HG02840 (cell line): ENCODE results near the gene PHF2.

ENCODE experiments used
- ATAC-seq: cut with Tn5 transposase; IDR thresholded peaks from one replicate; pipeline ENCODE4 v1.9.1; 2021; ENCODE audit warnings: mild to moderate bottlenecking, moderate library complexity, moderate number of reproducible peaks; ENCODE audit not compliant: unreplicated experiment, low FRiP score

Gene PHF2

DNA sequence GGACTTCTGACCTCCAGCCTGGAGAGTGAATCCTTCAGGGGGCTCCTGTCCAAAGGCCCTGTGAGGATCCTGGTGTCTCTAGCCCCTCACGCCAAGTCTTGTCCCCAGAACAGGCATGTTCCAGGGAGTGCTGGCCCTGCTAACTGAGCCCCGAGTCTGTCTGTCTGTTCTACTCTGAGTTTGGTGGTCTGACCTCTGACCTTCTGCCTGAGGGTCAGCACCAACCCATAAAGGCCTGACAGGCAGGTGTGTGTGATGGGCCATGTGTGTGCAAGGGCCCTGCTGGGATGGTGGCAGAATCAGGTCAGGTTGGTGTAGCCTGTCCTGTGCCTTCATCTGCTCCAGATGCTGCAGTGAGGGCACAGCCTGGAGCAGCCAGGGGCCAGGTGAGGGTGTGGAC is 46.3 kb downstream of the PHF2 start:
- ATAC-seq = no peak

DNA sequence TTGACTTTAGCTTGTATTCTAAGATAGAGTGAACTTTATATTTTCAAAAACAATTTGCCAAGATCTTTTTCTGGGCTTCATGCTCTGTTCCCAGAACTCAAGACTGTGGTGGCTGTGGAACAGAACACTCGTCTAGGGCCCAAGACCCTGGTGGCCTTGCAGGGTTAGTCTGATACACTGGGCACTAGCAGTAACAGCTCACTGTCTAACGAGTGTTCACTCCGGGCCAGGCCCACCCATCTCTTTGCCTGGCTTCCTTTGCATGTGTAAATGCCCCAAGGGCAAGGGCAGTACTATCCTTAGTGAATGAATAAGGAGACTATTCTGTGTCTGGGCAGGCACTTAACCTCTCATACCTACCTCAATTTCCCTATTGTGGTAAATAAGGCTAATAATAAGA is 47.4 kb downstream of the PHF2 start:
- ATAC-seq = no peak

DNA sequence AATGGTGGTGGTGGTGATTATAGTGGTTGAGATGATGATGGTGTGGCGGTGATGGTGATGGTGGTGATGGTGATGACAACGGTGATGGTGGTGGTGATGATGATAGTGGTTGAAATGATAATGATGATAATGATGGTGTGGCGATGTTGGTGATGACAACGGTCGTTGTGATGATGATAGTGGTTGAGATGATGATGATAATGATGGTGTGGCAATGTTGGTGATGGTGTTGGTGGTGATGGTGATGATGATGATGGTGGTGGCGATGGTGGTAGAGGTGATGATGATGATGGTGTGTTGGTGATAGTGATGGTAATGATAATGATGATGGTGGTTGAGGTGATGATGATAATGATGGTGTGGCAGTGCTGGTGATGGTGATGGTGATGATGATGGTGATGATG is 48.0 kb downstream of the PHF2 start:
- no peak for ATAC-seq

DNA sequence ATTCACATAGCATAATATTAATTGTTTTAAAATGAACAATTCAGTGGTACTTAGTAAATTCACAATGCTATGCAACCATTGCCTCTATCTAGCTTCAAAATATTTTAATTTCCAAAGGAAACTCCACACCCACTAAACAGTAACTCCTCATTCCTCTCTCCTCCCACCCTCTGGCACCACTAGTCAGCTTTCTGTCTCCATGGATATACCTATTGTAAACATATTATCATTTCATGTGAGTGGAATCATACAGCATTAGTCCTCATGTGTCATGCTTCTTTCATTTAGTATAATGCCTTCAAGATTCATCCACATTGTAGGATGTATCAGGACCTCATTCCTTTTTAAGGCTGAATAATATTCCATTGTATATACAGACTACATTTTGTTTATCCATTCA is 48.6 kb downstream of the PHF2 start:
- ATAC-seq = no peak

DNA sequence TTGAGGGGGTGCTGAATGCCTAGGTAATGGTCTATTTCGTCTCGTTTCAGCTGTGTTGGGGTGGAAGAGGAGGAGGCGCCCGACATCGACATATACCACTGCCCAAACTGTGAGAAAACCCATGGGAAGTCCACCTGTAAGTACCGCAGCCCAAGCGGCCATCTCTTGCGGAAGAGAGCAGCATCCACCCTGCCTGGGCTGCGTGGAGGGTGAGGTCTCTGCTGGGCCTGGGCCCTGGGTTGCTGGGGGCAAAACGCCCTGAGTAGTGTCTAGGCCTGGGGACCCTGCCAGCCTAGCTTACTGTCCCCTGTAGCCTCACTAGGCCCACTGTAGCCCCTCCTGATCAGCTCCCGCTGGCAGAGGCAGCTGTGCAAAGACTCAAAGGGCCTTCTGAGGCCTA is 53.5 kb downstream of the PHF2 start:
- ATAC-seq = no peak

DNA sequence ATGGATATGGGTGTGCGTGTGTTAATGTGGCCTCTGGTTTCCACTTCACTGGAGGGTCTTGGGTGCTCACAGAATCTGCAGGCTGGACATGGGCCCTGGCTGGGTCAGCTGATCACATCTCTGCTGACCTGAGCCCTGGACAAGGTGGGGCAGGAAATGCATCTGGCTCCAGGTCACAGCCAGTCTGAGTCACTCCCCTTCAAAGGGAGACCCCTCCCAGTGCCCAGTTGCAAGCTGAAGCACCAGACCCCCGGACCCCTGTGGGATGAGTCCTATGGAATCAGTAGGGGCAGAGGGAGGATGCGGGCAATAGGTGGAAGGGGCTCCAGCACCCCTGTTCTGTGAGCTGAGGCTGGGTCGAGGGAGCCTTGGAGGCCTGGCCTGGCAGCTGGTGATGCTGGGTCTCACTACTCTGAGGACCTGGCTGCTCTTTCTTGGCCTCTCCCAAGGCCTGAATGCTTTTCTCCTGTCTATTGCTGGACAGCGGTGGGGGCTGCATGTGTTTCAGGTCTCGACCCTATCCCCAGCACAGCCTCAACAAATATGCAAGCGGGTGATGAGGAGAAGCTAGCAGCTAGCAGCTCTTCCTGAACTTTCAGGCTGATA is 54.5 kb downstream of the PHF2 start:
- ATAC-seq = no peak

DNA sequence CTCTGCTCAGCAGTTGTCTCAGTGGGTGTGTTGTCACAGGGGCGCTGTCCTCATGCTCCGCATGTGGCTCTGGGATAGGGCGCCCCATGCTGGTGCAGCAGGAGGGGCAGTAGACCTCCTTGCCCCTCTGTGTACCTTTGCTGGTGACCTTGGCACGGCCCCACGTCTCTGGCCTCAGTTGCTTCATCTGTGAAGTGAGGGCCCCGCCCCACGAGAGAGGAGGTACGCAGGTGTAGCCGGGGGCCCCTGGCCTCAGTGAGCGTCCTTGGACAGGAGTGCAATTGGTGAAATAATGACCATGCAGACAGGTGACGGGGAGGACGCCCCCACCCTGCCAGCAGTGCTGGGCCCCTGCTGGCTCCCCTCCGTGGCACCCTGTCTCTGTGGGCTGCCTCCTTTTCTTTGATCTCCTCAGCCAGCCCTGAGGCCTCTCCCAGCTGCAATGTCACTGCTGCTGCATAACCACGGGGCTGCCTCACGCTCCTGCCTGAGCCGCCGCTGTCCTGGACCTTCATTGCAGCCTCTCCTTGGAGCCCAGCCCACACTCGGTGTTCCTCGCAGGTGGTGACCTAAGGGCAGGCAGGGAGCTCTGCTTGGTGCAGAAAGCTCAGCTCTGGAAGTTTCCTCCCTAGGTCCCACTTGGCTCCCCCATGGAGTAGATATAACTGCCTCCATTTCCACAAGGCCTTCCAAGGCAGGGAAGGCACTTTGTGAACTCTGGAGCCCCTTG is 57.3 kb downstream of the PHF2 start:
- ATAC-seq = no peak

DNA sequence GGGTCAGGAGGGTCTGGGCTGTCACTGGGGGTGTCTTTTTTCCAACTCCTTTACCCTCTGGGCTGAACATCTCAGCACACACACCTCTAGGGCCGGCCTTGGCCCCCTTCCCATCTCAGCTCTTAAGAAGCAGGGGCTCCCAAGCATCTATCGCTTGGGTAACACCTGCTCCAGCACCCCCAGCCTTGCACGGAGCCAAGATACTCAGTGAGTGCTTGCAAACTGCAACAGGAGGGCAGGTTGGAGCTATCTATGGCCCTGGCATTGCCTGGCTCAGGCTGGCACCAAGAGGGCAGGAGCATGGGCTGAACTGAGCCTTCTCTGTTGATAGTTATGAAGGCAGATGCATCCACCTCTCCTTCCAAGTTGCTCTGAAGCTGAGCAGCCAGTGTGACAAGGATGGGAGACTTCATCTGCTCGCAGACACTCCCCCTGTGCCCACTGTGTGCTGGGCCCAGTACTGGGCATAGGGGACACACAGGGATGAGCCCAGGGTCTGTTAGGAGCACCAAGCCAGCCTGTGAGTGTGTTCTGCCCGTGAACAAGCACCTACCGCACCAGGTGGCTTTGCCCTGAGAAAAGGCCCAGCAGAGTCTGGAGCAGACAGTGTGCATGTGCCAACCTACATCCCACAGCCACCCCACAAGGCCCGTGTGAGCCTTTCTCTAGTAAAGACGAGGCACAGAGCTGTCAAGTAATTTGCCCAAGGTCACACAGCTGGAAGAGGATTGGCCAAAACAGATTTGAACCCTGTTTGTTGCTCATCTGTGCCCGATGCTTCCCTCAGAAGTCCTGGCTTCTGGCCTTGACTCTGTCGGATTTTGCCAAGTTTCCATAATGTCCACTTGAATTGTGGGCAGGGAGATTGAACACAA is 58.2 kb downstream of the PHF2 start:
- no peak for ATAC-seq

DNA sequence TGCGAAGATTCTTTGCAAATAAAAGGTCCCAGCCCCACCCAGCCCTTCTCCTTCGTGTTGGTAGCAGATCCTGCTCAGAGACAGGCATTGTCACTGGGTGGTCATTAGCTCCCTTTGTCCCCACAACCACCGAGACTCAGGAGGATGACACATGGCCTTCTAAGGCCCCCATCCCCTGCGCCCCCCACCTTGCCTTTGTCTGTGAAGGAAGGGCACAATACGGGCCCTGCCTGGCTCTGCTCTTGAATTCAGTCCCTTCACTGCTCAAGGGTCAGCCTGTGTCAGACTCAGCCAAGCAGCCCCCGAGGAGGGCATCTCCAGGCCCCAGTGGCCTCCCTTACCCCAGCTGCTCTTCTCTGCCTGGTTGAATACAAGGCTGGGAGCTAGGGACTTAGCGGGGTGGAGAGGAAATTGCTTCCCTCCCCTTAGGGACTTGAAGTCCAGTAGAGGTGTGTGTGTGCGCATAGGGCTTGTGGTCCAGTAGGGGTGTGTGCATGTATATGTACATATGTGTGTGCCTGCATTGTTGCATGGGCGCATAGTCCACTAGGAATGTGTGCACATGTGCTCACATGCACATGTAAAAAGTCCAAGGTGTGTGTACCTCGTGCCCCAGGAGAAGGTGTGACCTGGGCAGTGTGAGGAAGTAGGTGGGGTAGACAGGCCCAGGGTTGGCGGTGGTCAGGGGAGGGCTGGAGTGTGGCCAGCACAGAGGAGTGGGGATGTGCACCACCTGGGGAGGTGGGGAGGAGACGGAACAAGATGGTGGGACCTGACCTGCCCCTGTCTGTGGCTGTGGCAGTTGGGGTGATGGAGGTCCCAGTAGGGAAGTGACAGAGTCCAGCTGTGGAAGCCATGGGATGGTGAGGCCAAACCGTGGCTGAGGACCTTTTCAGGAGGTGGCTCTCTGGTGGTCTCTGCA is 59.1 kb downstream of the PHF2 start:
- ATAC-seq = no peak

DNA sequence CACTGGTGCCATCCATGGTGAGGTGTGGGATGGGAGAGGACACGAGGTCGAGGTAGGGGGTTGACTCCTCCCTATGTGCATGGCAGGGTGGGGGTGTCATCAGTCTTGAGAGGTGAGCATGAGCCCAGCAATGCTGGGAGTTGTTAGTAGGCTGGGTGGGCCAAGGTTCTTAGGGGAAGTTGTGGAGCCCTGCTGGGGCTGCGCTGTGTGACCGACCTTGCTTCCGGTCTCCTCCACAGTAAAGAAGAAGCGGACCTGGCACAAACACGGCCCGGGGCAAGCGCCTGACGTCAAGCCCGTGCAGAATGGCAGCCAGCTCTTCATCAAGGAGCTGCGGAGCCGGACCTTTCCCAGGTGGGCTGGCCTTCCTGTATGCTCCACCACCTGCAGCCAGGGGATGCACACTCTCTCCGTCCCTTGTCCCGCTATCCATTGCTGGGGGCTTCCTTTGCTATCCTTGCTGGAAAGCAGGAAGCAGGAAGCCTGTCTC is 59.8 kb downstream of the PHF2 start:
- ATAC-seq = no peak

DNA sequence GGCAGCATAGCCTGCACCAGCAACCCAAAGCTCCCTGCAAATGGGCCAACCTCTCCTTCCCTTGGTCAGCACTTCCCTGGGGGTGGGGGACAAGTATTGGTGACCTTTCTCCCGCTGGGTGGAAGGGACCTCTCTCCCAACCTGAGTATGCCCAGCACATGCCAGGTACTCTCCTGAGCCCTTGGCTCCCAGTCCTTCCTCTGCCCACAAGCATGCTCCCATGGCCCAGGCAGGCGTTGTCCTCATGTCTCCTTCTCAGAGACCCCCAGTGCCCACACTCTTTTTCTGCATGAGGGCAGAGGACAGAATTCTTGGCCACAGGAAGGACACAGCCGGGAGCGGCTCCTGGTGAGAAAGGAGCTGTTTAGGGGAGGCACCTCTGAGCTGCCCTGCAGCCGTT is 60.3 kb downstream of the PHF2 start:
- no peak for ATAC-seq

DNA sequence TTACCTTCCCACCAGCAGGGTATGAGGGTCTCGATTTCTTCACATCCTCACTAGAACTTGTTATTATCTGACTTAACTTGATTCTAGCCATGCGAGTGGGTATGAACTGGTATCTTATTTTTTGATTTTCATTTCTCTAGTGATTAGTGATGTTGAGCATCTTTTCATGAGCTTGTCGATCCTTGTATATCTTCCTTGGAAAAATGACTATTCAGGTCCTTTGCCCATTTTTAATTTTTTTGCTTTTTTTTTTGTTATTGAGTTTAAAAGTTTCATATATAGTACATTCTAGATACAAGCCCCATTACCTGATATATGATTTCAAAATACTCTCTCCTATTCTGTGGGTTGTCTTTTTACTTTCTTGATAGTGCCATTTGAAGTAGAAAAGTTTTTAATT is 61.5 kb downstream of the PHF2 start:
- no peak for ATAC-seq

DNA sequence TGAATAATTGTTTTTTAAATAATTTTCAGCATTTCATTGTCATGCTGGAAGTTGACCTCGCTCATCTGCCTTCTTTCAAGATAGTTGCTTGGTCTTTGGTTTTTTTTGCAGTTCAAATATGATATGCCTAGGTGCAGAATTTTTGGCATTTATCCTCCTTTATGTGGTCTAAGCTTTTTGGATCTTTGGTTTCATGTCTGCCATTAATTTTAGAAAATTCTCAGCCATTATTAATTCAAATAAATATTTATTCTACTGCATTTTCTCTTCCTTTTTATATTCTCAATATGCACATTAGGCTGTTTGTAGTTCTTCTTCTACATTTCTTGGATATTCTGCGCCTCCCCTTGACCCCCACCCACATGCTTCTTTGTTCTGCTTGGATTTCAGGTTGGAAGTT is 63.6 kb downstream of the PHF2 start:
- no peak for ATAC-seq

DNA sequence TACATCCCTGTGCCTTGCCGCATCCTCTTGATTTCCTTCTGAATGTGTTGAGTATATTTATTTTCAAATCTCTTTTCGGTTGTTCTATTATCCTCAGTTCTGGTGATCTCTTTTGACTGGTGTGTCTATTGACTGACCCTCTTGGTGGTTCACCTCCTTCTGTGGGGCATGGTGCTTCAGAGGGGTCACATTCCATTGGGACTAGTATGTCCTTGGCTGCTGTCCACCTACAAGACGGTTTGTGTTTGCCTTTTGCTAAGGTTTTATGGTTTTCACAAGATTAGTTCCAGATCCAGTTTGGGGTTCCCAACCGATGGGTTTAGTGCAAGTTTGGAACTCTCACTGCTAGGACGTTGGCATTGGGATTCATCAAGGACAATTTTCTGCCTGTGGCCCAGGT is 66.6 kb downstream of the PHF2 start:
- no peak for ATAC-seq

DNA sequence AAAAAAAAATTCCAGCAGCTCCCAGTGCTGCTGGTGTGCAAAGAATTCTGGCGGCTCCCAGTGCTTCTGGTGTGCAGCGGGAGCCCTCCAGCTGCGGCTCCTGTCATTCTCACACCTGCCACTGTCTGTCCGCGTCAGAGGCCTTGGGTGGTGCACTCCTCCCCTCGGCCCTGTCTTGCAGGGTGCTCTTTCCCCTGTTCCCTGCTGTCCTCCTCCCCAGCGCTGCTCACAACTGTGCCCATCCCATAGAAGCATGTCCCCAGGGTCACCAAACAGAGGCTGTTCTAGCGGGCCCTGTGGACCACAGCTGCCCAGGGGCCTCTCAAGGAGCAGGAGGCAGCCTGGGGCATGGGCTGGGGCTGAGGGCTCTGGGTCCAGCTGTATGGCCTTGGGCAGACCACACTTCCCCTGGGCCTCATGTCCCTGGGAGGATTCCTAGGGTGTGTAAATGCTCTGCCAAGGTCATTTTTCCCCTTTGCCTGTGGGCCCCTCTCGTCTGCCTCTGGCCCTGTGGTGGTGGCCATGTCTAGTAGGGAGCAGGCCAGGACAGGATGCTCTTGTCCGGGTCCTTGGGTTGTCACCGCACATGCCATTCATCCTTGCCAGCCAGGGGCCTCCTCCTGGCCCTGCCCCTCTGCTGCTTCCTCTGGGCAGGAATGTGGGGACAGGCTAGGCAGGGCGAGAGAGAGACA is 68.2 kb downstream of the PHF2 start:
- ATAC-seq = no peak

DNA sequence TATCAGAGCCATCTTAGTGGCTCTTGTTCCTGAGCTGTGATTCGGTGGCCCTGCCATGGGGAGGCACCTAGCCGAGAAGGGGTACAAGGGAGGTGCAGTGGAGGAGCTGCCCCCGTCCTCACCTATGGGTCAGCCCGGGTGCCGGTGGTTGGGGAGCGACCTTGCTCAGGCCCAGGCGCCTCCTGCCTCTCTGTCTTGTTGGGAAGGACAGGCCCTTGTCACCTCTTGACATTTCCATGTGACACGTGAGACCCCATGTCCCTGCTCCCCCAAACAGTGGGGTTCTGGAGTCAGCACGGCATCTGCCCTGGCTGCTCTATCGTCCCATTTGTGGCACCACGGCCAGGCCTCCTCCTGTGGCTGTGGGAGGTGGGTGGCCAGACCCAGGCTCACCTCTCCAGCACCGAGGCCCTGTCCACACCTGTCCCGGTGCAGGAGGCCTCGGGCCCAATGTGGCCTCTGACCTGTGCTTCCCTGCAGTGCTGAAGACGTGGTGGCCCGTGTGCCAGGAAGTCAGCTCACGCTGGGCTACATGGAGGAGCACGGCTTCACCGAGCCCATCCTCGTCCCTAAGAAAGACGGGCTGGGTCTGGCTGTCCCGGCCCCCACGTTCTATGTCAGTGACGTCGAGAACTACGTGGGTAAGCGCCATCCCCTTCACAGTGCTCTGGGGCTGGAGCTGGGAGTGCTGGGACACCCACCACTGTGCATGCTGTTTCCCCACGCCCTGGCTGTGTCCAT is 68.9 kb downstream of the PHF2 start:
- ATAC-seq = no peak

DNA sequence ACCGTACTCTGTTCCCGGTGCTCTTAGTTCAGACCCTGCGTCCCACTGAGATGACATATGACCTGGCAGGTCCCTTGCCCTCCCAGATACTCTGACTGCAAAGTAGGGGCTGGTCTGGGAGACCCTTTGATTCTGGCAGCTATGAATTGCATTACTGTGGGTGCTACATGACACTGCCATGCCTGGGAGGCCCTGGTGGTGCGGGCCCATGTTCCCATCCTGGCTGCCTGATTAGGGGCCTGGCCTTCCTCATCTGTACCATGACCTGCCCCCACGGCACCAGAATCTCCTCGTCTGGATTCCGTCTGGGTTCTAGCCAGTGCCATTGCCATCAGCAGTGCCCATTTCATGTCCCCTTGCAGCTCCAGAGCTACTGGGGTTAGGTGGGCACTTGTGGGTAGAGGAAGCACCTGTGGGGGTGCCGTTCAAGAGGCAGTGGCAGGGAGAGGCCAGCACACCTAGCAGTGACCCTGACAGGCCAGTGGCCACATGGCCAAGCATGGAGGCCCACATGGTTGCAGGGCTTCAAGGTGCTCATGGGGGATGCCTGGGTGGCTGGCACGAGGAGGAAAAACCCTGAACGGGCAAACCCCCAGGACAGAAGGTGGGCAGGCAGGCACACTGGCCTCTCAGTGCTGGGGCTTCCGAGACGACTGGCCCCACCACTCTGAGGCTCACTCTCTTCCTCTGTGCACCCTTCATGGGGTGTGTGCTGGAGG is 69.7 kb downstream of the PHF2 start:
- no peak for ATAC-seq

DNA sequence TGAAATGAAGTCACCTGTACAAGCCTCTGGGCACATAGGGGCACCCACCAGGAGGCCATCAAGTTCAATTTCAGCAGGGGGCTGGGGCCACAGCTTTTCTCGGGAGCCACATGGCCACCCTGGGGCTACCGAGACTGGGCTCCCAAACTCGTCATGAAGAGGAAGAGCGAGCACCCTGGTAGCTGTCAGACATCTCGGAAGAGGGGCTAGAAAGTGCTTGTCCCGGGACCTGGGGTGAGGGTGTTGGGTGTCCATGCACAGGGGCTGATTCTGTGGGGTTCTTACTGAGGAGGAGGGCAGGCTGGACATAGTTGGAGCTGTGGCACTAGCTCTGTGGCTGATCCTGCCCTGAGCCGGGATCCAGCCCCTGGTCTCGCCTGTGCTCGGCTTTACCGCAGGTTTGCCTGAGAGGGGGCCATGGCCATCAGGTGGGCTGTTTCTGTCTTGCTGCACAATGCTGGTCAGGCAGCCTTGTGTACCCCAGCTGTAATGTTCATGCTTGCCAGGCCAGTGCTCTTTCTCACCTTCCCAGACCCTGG is 70.3 kb downstream of the PHF2 start:
- ATAC-seq = no peak
